K562 (cell line): Measurements from ENCODE around the gene CD93. TPM values are rescaled to one million over a fixed set of nuclear protein-coding genes. Genes with fewer than 3 reads are reported as not detected.
A peak's percentile ranks its signal among the peaks of the same experiment; 100 is the strongest.

Source experiments
- BCOR ChIP-seq: fragments of 450-650 bp; IDR thresholded peaks from 2 replicates; pipeline ENCODE4 v1.6.1; 2016
- CXXC5 ChIP-seq: fragments of 250-450 bp; sonication (Bioruptor Pico); IDR thresholded peaks from 2 replicates; pipeline ENCODE4 v1.8.0; 2022; ENCODE audit warnings: inconsistent platforms, mild to moderate bottlenecking, moderate library complexity
- EP300 ChIP-seq: IDR thresholded peaks from 2 replicates; pipeline ENCODE4 v1.6.1; 2012; ENCODE audit warnings: low read length, improper control_type of control experiment
- L3MBTL2 ChIP-seq: fragments of 450-650 bp; IDR thresholded peaks from 2 replicates; pipeline ENCODE4 v1.6.1; 2016; ENCODE audit warnings: mild to moderate bottlenecking, moderate library complexity
- MNT ChIP-seq, 2 experiments: fragments of 450-650 bp; conservative IDR thresholded peaks; 2 replicates each; pipeline ENCODE4 v1.6.1; 2017; ENCODE audit warnings: mild to moderate bottlenecking in 2 of 2, moderate library complexity in 2 of 2
- MYC ChIP-seq, 2 experiments: fragments of 250-450 bp in 1 of 2; sonication (Bioruptor Pico) in 1 of 2; IDR thresholded peaks; 2 replicates each; pipeline versions ENCODE4 v1.5.1 to v1.6.1; 2012 to 2021; ENCODE audit warnings: low read depth in 2 of 2, borderline replicate concordance in 1 of 2, improper control_type of control experiment in 1 of 2, low read length in 1 of 2, mild to moderate bottlenecking in 1 of 2, moderate library complexity in 1 of 2
- PKNOX1 ChIP-seq: fragments of 450-650 bp; IDR thresholded peaks from 2 replicates; pipeline ENCODE4 v1.6.1; 2016
- SMAD4 ChIP-seq: fragments of 250-450 bp; sonication (Bioruptor Pico); conservative IDR thresholded peaks from 2 replicates; pipeline ENCODE4 v1.8.0; 2021; ENCODE audit warnings: inconsistent platforms, mild to moderate bottlenecking, moderate library complexity
- ZFP36 ChIP-seq: fragments of 150-350 bp; IDR thresholded peaks from 2 replicates; pipeline ENCODE4 v1.6.1; 2018; ENCODE audit warnings: low read length, low read depth; ENCODE audit not compliant: partially characterized antibody
- ZNF174 ChIP-seq: fragments of 250-450 bp; sonication (Bioruptor Pico); IDR thresholded peaks from 2 replicates; pipeline ENCODE4 v1.4.0; 2020; ENCODE audit warnings: mild to moderate bottlenecking
- ZNF384 ChIP-seq: IDR thresholded peaks from 2 replicates; pipeline ENCODE4 v1.6.1; 2012; ENCODE audit warnings: low read depth, low read length, improper control_type of control experiment
- ZNF445 ChIP-seq: fragments of 250-450 bp; sonication (Bioruptor Pico); IDR thresholded peaks from 2 replicates; pipeline ENCODE4 v1.4.0; 2020; ENCODE audit warnings: low read depth, mild to moderate bottlenecking, moderate library complexity
- ZNF592 ChIP-seq: fragments of 450-650 bp; IDR thresholded peaks from 2 replicates; pipeline ENCODE4 v1.6.1; 2017; ENCODE audit warnings: antibody characterized with exemption, mild to moderate bottlenecking
- polyA plus RNA-seq, 8 experiments: library from polyadenylated mRNA; depleted of rRNA in 4 of 8; stranded (reverse) in 5 of 8; unstranded in 3 of 8; fragments of >200 nt; fragmentation: Nextera tagmentation in 2 of 8; fragmentation: Illumina TruSeq in 1 of 8; extraction: Ambion mirVana in 2 of 8; extraction: Trizol in 1 of 8; gene quantifications; 2 replicates each; pipeline versions ENCODE4 v1.2.1 to v1.2.3, GENCODE V29; 2011 to 2014; ENCODE audit warnings: inconsistent platforms in 1 of 8, missing spikeins in 1 of 8
- total RNA-seq, 7 experiments: library from RNA; depleted of rRNA in 6 of 7; stranded (reverse); fragments of >200 nt in 6 of 7; fragmentation: Illumina TruSeq in 2 of 7; extraction: Trizol in 2 of 7; gene quantifications; 2 replicates each; pipeline versions ENCODE4 v1.2.1 to v1.2.3, GENCODE V29; 2011 to 2021; ENCODE audit warnings: low replicate concordance in 1 of 7
- TF ChIP-seq, protein P1 (sequence below), 2 experiments: IDR thresholded peaks; 2 replicates each; pipeline ENCODE4 v1.6.1; 2011; ENCODE audit warnings: borderline replicate concordance in 1 of 2, control low read depth in 1 of 2, low read depth in 1 of 2, low read length in 1 of 2, mild to moderate bottlenecking in 1 of 2, mixed read lengths in 1 of 2, moderate library complexity in 1 of 2; ENCODE audit not compliant: insufficient read depth in 1 of 2, insufficient read length in 1 of 2, poor library complexity in 1 of 2, severe bottlenecking in 1 of 2; ENCODE audit errors: extremely low read depth in 1 of 2
- TF ChIP-seq, protein P2 (sequence below): fragments of 200-800 bp; sonication (Bioruptor generic); IDR thresholded peaks from 2 replicates; pipeline ENCODE4 v1.6.1; 2017; ENCODE audit warnings: missing genetic modification characterization, missing compliant biosample characterization

CD93 gene
- total and polyA plus RNA-seq, 9 of the 15 experiments (the other 6 are each of a cell fraction or from before 2014, with no cell fraction given) = 0.03 to 0.20 (median 0.05) TPM

GRCh38 chr20:23091721-23092383, 5.7 kb upstream of the CD93 start (continued):
- peak; percentile 90 for TF ChIP-seq ZNF592
- TF ChIP-seq, protein P1, sequence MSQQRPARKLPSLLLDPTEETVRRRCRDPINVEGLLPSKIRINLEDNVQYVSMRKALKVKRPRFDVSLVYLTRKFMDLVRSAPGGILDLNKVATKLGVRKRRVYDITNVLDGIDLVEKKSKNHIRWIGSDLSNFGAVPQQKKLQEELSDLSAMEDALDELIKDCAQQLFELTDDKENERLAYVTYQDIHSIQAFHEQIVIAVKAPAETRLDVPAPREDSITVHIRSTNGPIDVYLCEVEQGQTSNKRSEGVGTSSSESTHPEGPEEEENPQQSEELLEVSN (IDR thresholded peaks at IDR 0.05; ENCODE audit: borderline replicate concordance in 1 of 2, extremely low read depth in 1 of 2, insufficient read depth in 1 of 2, insufficient read length in 1 of 2, low read depth in 1 of 2, low read length in 1 of 2, poor library complexity in 1 of 2, severe bottlenecking in 1 of 2) = peak in 1 of 2 experiments; percentile 10
- peak; percentile 44 for TF ChIP-seq CXXC5 (CRISPR knock-in tag)
- TF ChIP-seq, protein P2, sequence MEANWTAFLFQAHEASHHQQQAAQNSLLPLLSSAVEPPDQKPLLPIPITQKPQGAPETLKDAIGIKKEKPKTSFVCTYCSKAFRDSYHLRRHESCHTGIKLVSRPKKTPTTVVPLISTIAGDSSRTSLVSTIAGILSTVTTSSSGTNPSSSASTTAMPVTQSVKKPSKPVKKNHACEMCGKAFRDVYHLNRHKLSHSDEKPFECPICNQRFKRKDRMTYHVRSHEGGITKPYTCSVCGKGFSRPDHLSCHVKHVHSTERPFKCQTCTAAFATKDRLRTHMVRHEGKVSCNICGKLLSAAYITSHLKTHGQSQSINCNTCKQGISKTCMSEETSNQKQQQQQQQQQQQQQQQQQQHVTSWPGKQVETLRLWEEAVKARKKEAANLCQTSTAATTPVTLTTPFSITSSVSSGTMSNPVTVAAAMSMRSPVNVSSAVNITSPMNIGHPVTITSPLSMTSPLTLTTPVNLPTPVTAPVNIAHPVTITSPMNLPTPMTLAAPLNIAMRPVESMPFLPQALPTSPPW (CRISPR knock-in tag) = peak; percentile 46; the same call in 1 of the 2 replicates
- TF ChIP-seq L3MBTL2 = peak; percentile 74; the same call in 1 of the 2 replicates
- peak; percentile 26; the same call in 1 of the 2 replicates for TF ChIP-seq MYC (IDR thresholded peaks at IDR 0.05; ENCODE audit: low read depth, low read length)
- no peak for TF ChIP-seq MYC (CRISPR knock-in tag; IDR thresholded peaks at IDR 0.05; ENCODE audit: borderline replicate concordance, low read depth)
- TF ChIP-seq ZFP36 = peak; percentile 87
- TF ChIP-seq PKNOX1 = peak; percentile 73
- no peak for TF ChIP-seq ZNF445
- peak; percentile 57 to 75; a peak in 3 of 4 replicates for TF ChIP-seq MNT (conservative IDR thresholded peaks at IDR 0.05)
- peak; percentile 26; the same call in 1 of the 2 replicates for TF ChIP-seq BCOR
- TF ChIP-seq SMAD4 (CRISPR knock-in tag) = 0 out of 2 replicates have a peak, but pooled peaks have one; percentile 13
- no peak for TF ChIP-seq ZNF174 (CRISPR knock-in tag)
- peak; percentile 13; the same call in 1 of the 2 replicates for TF ChIP-seq ZNF384
- TF ChIP-seq EP300 = no peak
- TF ChIP-seq, all 486 proteins: peak for 15
